LNCAP (cell line): ENCODE data around the gene ARID3B.

Source experiments
- CTCF ChIP-seq: fragments of 450-650 bp; IDR thresholded peaks from 2 replicates; pipeline ENCODE4 v1.5.1; 2017; ENCODE audit warnings: mild to moderate bottlenecking

The ARID3B gene

GRCh38 chr15:74604983-74605794 lies 64.2 kb downstream of the ARID3B start:
- TF ChIP-seq CTCF = no peak

- no peak for TF ChIP-seq CTCF
Measured at GRCh38 chr15:74605795-74606150, 64.8 kb downstream of the ARID3B start.

- TF ChIP-seq CTCF = no peak
Measured at GRCh38 chr15:74608786-74609185, 67.8 kb downstream of the ARID3B start.

- TF ChIP-seq CTCF = no peak
Measured at GRCh38 chr15:74609938-74610301, 68.9 kb downstream of the ARID3B start.

- no peak for TF ChIP-seq CTCF
Measured at GRCh38 chr15:74610302-74610951, 69.4 kb downstream of the ARID3B start.

- no peak for TF ChIP-seq CTCF
Measured at GRCh38 chr15:74611341-74611740, 70.3 kb downstream of the ARID3B start.

GRCh38 chr15:74611834-74612233 lies 70.8 kb downstream of the ARID3B start:
- TF ChIP-seq CTCF = no peak
